Measurements from ENCODE around the gene BPIFB1.

BPIFB1 gene

DNA sequence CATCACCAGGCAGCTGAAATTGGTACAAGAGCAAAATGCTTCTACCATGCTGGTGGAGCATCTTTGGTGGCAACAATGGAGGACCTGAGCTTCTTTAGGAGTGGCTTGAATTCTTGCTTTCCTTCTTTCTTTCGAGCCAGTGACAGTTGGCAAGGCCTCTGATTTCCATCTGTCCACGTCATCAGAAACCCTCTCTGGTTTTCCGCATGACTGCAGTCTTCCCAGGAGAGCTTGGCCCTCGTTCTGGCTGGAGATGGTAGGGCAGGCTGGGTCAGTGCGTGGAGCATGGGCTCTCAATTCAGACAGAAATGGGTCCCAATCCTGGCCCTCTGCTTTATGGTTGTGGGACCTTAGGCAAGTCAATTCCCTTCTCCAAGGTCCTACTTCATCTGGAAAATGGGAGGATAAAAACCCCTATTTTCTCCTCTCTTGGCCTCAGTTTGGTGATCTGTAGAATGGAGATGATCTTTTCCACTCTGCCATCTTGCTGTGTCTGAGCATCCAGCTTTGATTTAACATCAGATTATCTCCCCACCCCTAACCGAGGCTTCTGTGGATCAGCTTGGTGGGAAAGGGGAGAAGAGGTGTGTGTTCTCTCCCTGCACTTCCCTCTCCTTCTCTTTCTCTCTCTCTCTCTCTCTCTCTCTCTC lies 3.6 kb upstream of the BPIFB1 start:
- no CpG with 5 or more reads among the region's 6 CpGs for WGBS (ENCODE audit: extremely low coverage, insufficient coverage, insufficient read length)
- Histone ChIP-seq H3K79me2 (ENCODE audit: control insufficient read depth, insufficient read depth, low read length, poor library complexity) (no peaks in the 10 kb centered on the region), H3K4ac (ENCODE audit: low read depth, low read length) (no peak overlapping the region)

DNA sequence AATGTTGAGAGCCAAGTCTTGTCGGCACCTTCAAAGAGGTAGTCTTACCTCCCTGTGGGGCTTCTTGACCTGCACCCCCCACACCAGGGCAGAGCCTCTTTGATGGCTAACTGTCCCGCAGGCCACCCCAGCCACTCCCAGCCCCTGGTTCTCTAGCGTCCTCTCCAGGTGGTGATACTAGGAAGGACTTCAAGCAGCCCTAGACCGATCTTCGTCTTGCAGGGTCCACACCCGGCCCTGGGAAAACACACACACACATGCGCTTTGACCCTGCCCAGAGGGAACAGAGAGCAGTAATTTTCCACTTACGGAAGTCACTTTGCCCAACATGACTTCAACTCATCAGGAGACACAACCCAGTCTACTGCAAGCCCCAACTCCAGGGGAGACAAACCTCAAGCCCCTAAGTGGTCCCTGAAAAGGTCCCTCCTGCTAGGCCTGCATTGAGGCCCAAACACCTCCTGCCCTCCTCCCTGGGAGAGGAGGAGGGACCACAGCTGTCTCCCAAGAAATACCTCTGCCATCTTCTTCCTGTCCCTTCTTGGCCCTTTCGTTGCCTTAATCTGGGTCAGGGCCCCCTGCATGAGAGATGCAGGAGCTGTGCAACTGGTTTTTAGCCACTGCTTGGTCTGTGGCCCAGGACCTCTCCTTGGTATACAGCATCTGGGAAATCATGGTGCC lies 2.9 kb upstream of the BPIFB1 start:
- Histone ChIP-seq H3K4me1 (ENCODE audit: control insufficient read depth in 1 of 2, insufficient read depth in 2 of 2, low read length in 2 of 2) (no peaks in the 10 kb centered on the region), H2BK120ac (ENCODE audit: insufficient read depth, low read length, poor library complexity) (no peak overlapping the region)
- WGBS (ENCODE audit: extremely low coverage, insufficient coverage, insufficient read length) = no CpG with 5 or more reads among the region's 9 CpGs

More for the DNA sequence above, 3.6 kb upstream of the BPIFB1 start:
- Histone ChIP-seq H3K9ac (ENCODE audit: low read length) (no peak overlapping the region), H4K8ac (ENCODE audit: low read depth, low read length) (no peak overlapping the region), H3K27me3 (ENCODE audit: insufficient read depth, low read length) (no peaks in the 10 kb centered on the region), H3K4me1 (ENCODE audit: control insufficient read depth in 1 of 2, insufficient read depth in 2 of 2, low read length in 2 of 2) (no peaks in the 10 kb centered on the region), H3K18ac (ENCODE audit: low read length) (no peak overlapping the region), H3K9me3 (ENCODE audit: insufficient read depth, low read depth, low read length) (no peaks in the 10 kb centered on the region), H3K4me3 (ENCODE audit: low read depth, low read length) (no peak overlapping the region), H3K4me2 (ENCODE audit: low read length) (no peak overlapping the region), H3K14ac (ENCODE audit: low read length) (no peak overlapping the region), H3K27ac (ENCODE audit: low read depth, low read length) (no peak overlapping the region), H2BK12ac (ENCODE audit: low read length) (no peak overlapping the region), H2BK120ac (ENCODE audit: insufficient read depth, low read length, poor library complexity) (no peak overlapping the region), H2AK5ac (ENCODE audit: low read length) (no peak overlapping the region), H3K36me3 (ENCODE audit: control insufficient read depth in 1 of 2, insufficient read depth in 2 of 2, low read length in 2 of 2) (no peaks in the 10 kb centered on the region), H3K23ac (ENCODE audit: low read length) (no peak overlapping the region), H2BK5ac (ENCODE audit: low read depth, low read length, poor library complexity) (no peak overlapping the region), H2AFZ (ENCODE audit: insufficient read depth, low read length, poor library complexity) (no peak overlapping the region), H4K91ac (ENCODE audit: low read depth, low read length) (no peak overlapping the region), H3K79me1 (ENCODE audit: low read length) (no peaks in the 10 kb centered on the region), H4K12ac (ENCODE audit: low read depth, low read length) (no peak overlapping the region)
- no peak for DNase-seq

DNA sequence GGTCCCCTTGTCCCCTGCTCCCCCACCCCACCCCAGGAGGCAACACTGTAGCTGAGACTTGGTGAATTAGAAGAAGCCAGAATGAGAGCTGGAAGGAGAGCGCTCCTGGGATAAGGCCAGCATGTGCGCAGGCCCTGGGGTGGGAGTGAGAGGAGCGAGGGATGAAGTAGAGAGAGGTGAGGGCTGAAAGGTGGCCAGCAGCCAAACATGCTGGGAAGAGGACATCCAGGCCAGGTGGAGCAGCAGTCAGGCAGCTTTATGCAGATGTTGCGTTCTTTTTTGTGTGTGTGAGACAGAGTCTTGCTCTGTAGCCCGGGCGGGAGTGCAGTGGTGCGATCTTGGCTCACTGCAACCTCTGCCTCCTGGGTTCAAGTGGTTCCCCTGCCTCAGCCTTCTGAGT lies 2.2 kb upstream of the BPIFB1 start:
- Histone ChIP-seq H3K4me3 (ENCODE audit: low read depth, low read length) (no peak overlapping the region), H2BK5ac (ENCODE audit: low read depth, low read length, poor library complexity) (no peak overlapping the region), H3K36me3 (ENCODE audit: control insufficient read depth in 1 of 2, insufficient read depth in 2 of 2, low read length in 2 of 2) (no peaks in the 10 kb centered on the region), H3K9ac (ENCODE audit: low read length) (no peak overlapping the region), H3K4me1 (ENCODE audit: control insufficient read depth in 1 of 2, insufficient read depth in 2 of 2, low read length in 2 of 2) (no peaks in the 10 kb centered on the region), H3K14ac (ENCODE audit: low read length) (no peak overlapping the region), H3K23ac (ENCODE audit: low read length) (no peak overlapping the region), H4K12ac (ENCODE audit: low read depth, low read length) (no peak overlapping the region), H3K4ac (ENCODE audit: low read depth, low read length) (no peak overlapping the region), H4K8ac (ENCODE audit: low read depth, low read length) (no peak overlapping the region), H3K4me2 (ENCODE audit: low read length) (no peak overlapping the region), H2AFZ (ENCODE audit: insufficient read depth, low read length, poor library complexity) (no peak overlapping the region), H3K18ac (ENCODE audit: low read length) (no peak overlapping the region), H2AK5ac (ENCODE audit: low read length) (no peak overlapping the region), H3K79me2 (ENCODE audit: control insufficient read depth, insufficient read depth, low read length, poor library complexity) (no peaks in the 10 kb centered on the region), H3K27me3 (ENCODE audit: insufficient read depth, low read length) (no peaks in the 10 kb centered on the region), H3K79me1 (ENCODE audit: low read length) (no peaks in the 10 kb centered on the region), H3K27ac (ENCODE audit: low read depth, low read length) (no peak overlapping the region), H3K9me3 (ENCODE audit: insufficient read depth, low read depth, low read length) (no peaks in the 10 kb centered on the region), H4K91ac (ENCODE audit: low read depth, low read length) (no peak overlapping the region), H2BK12ac (ENCODE audit: low read length) (no peak overlapping the region), H2BK120ac (ENCODE audit: insufficient read depth, low read length, poor library complexity) (no peak overlapping the region)
- DNase-seq = no peak
- no CpG with 5 or more reads among the region's 7 CpGs for WGBS (ENCODE audit: extremely low coverage, insufficient coverage, insufficient read length)

More for the DNA sequence above, 2.9 kb upstream of the BPIFB1 start:
- Histone ChIP-seq H3K9ac (ENCODE audit: low read length) (no peak overlapping the region), H3K4me3 (ENCODE audit: low read depth, low read length) (no peak overlapping the region), H3K4ac (ENCODE audit: low read depth, low read length) (no peak overlapping the region), H3K36me3 (ENCODE audit: control insufficient read depth in 1 of 2, insufficient read depth in 2 of 2, low read length in 2 of 2) (no peaks in the 10 kb centered on the region), H4K91ac (ENCODE audit: low read depth, low read length) (no peak overlapping the region), H3K18ac (ENCODE audit: low read length) (no peak overlapping the region), H2BK12ac (ENCODE audit: low read length) (no peak overlapping the region), H2AK5ac (ENCODE audit: low read length) (no peak overlapping the region), H3K27me3 (ENCODE audit: insufficient read depth, low read length) (no peaks in the 10 kb centered on the region), H3K14ac (ENCODE audit: low read length) (no peak overlapping the region), H2BK5ac (ENCODE audit: low read depth, low read length, poor library complexity) (no peak overlapping the region), H3K4me2 (ENCODE audit: low read length) (no peak overlapping the region), H2AFZ (ENCODE audit: insufficient read depth, low read length, poor library complexity) (no peak overlapping the region), H3K23ac (ENCODE audit: low read length) (no peak overlapping the region), H4K12ac (ENCODE audit: low read depth, low read length) (no peak overlapping the region), H4K8ac (ENCODE audit: low read depth, low read length) (no peak overlapping the region), H3K79me2 (ENCODE audit: control insufficient read depth, insufficient read depth, low read length, poor library complexity) (no peaks in the 10 kb centered on the region), H3K79me1 (ENCODE audit: low read length) (no peaks in the 10 kb centered on the region), H3K9me3 (ENCODE audit: insufficient read depth, low read depth, low read length) (no peaks in the 10 kb centered on the region), H3K27ac (ENCODE audit: low read depth, low read length) (no peak overlapping the region)
- DNase-seq = no peak

DNA sequence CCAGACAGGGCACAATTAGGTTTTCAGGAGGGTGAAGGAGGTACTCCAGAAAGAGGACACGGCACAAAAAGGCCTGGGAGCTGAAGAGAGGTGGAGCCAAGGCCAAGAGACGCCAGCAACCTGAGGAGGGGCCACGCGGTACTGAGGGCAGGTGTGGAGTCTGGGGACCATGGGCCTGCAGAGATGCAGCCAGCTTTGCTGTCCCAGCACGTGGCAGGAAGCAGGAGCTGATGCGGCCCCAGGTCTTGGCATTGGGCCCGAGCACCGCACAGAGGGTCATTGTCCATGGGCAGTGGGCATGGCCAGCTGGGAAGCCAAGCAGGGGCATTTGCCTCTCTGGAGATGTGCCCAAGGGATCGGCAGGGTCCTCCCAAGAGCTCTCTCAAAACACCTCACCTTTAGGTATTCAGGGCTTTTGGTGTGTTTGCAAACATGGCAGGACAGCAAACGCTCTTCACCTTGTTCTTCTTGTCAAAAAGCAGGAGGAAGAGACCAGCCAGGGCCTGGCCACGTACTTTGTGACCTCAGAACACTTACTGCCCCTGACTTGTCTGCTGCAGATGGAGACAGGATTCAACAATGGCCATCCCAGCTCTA lies 1.4 kb upstream of the BPIFB1 start:
- Histone ChIP-seq H3K27ac (ENCODE audit: low read depth, low read length) (no peak overlapping the region), H3K4me3 (ENCODE audit: low read depth, low read length) (no peak overlapping the region), H3K9me3 (ENCODE audit: insufficient read depth, low read depth, low read length) (no peaks in the 10 kb centered on the region), H3K23ac (ENCODE audit: low read length) (no peak overlapping the region), H3K79me1 (ENCODE audit: low read length) (no peaks in the 10 kb centered on the region), H4K91ac (ENCODE audit: low read depth, low read length) (no peak overlapping the region), H2AK5ac (ENCODE audit: low read length) (no peak overlapping the region), H2BK5ac (ENCODE audit: low read depth, low read length, poor library complexity) (no peak overlapping the region), H3K36me3 (ENCODE audit: control insufficient read depth in 1 of 2, insufficient read depth in 2 of 2, low read length in 2 of 2) (no peaks in the 10 kb centered on the region), H4K12ac (ENCODE audit: low read depth, low read length) (no peak overlapping the region), H2BK12ac (ENCODE audit: low read length) (no peak overlapping the region), H3K4me2 (ENCODE audit: low read length) (no peak overlapping the region), H3K4me1 (ENCODE audit: control insufficient read depth in 1 of 2, insufficient read depth in 2 of 2, low read length in 2 of 2) (no peaks in the 10 kb centered on the region), H2AFZ (ENCODE audit: insufficient read depth, low read length, poor library complexity) (no peak overlapping the region), H3K79me2 (ENCODE audit: control insufficient read depth, insufficient read depth, low read length, poor library complexity) (no peaks in the 10 kb centered on the region), H3K27me3 (ENCODE audit: insufficient read depth, low read length) (no peaks in the 10 kb centered on the region), H4K8ac (ENCODE audit: low read depth, low read length) (no peak overlapping the region), H3K18ac (ENCODE audit: low read length) (no peak overlapping the region), H3K4ac (ENCODE audit: low read depth, low read length) (no peak overlapping the region), H3K9ac (ENCODE audit: low read length) (no peak overlapping the region), H2BK120ac (ENCODE audit: insufficient read depth, low read length, poor library complexity) (no peak overlapping the region), H3K14ac (ENCODE audit: low read length) (no peak overlapping the region)
- no CpG with 5 or more reads among the region's 11 CpGs for WGBS (ENCODE audit: extremely low coverage, insufficient coverage, insufficient read length)
- DNase-seq = no peak

Measured in trophoblast cell (in vitro differentiated cells and primary cell).